CD4-positive, alpha-beta T cell (primary cell): ENCODE data around the gene REC114. TPM values are rescaled to one million over a fixed set of nuclear protein-coding genes. Genes with fewer than 3 reads are reported as not detected.

ENCODE experiments used
- ATAC-seq: fragments of 200-7000 bp; cut with Tn5 transposase; one replicate; pipeline ENCODE4 v1.10.0; 2022; ENCODE audit warnings: mild to moderate bottlenecking; ENCODE audit not compliant: poor library complexity
- CTCF ChIA-PET: fragments of 350-600 bp; sonication (Branson Sonifier 250); formaldehyde crosslinking; loops from one replicate; lab custom pipeline; 2021; ENCODE audit warnings: antibody characterized with exemption, inconsistent platforms; lab: Charles Lee
- POLR2A ChIA-PET: fragments of 350-600 bp; sonication (Branson Sonifier 250); formaldehyde crosslinking; loops from one replicate; lab custom pipeline; 2021; ENCODE audit warnings: antibody characterized with exemption, inconsistent platforms; lab: Charles Lee
- DNase-seq, 14 experiments: peaks; one replicate each; pipeline ENCODE4 v3.0.0-alpha.2; 2013 to 2020; ENCODE audit warnings: mixed read lengths in 2 of 14
- H3K27ac ChIP-seq, 2 donors: one replicate each; pipeline versions ENCODE4 v1.5.1 to v1.7.0; 2013; ENCODE audit warnings: low read length in 2 of 2, low read depth in 1 of 2, mild to moderate bottlenecking in 1 of 2
- H3K27me3 ChIP-seq, 2 experiments: 1 replicate in 1 of 2; 2 replicates in 1 of 2; pipeline versions ENCODE4 v1.6.1 to v1.7.0; 2013; ENCODE audit warnings: low read length in 2 of 2, control low read depth in 1 of 2, mild to moderate bottlenecking in 1 of 2, moderate library complexity in 1 of 2; ENCODE audit not compliant: insufficient read depth in 2 of 2, control insufficient read depth in 1 of 2
- H3K36me3 ChIP-seq: one replicate; pipeline ENCODE4 v1.6.1; 2013; ENCODE audit warnings: low read length, control low read depth; ENCODE audit not compliant: insufficient read depth
- H3K4me1 ChIP-seq: one replicate; pipeline ENCODE4 v1.6.1; 2013; ENCODE audit warnings: low read length, control low read depth; ENCODE audit not compliant: insufficient read depth
- H3K4me3 ChIP-seq: one replicate; pipeline ENCODE4 v1.5.1; 2013; ENCODE audit warnings: mild to moderate bottlenecking, low read length, moderate library complexity
- H3K9me3 ChIP-seq, 2 experiments: 1 replicate in 1 of 2; 2 replicates in 1 of 2; pipeline versions ENCODE4 v1.6.1 to v1.7.0; 2013; ENCODE audit warnings: low read length in 2 of 2, mild to moderate bottlenecking in 2 of 2, control low read depth in 1 of 2, moderate library complexity in 1 of 2; ENCODE audit not compliant: control insufficient read depth in 1 of 2, insufficient read depth in 1 of 2
- H3K27ac Mint-ChIP-seq: one replicate; pipeline ENCODE4 v1.8.0; 2020; ENCODE audit warnings: mixed read lengths
- H3K27me3 Mint-ChIP-seq: one replicate; pipeline ENCODE4 v1.8.0; 2021; ENCODE audit warnings: mixed read lengths
- H3K36me3 Mint-ChIP-seq: one replicate; pipeline ENCODE4 v1.8.0; 2021; ENCODE audit warnings: low read depth, mixed read lengths
- H3K4me1 Mint-ChIP-seq: one replicate; pipeline ENCODE4 v1.8.0; 2021; ENCODE audit warnings: low read depth, mixed read lengths
- H3K4me3 Mint-ChIP-seq: one replicate; pipeline ENCODE4 v1.8.0; 2020; ENCODE audit warnings: mild to moderate bottlenecking, mixed read lengths
- H3K9me3 Mint-ChIP-seq: one replicate; pipeline ENCODE4 v1.8.0; 2020; ENCODE audit warnings: mixed read lengths
- CTCF ChIP-seq: fragments of 200-600 bp; IDR thresholded peaks from one replicate; pipeline ENCODE4 v1.8.0; 2022; ENCODE audit warnings: antibody characterized with exemption, mild to moderate bottlenecking
- intact Hi-C, 2 experiments: fragments of 100-400 bp; cut with DNase I in 1 of 2; cut with micrococcal nuclease in 1 of 2; formaldehyde crosslinking; loops; one replicate each; pipeline versions ENCODE4 v1.15.1 to v1.9.0; 2023 to 2025; cut with DNase I, micrococcal nuclease
- total RNA-seq, 174 experiments: library from RNA in 2 of 174; stranded (reverse) in 2 of 174; gene quantifications; one replicate each; pipeline ENCODE4 v1.2.3 and lab custom pipeline; 2021 to 2026

The REC114 gene
- total RNA-seq, 2 experiments from 2014 or later, result not detected

DNA sequence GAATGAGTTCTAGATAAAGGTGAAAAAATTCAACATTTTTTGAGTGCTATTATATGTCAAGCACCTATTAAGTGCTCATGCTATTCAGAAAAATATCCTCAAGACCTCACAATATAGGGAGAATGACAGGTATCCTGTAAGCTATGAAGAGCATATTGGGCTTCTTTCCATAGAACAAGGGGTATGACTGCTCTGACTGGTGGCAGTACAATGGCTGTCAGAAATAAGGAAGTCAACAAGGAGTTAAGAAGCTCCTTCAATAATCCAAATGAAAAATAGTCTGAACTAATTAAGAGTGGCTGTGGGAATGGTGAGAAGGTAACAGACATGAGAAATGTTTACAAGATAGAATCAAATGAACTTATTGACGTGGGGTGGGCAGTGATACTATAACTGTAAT lies 165.5 kb downstream of the REC114 start:
- ChIA-PET CTCF (no interaction called here), POLR2A (no interaction called here)
- Histone ChIP-seq H3K27me3 (no peaks in the 10 kb centered on the region), H3K27ac (no peak overlapping the region), H3K36me3 (no peaks in the 10 kb centered on the region), H3K4me3 (no peak overlapping the region), H3K4me1 (no peaks in the 10 kb centered on the region), H3K9me3 (no peaks in the 10 kb centered on the region)
- DNase-seq, result no peak
- Mint-ChIP-seq H3K4me1 (peaks cover 53% of the 10 kb centered on the region), H3K27me3 (no peaks in the 10 kb centered on the region), H3K9me3 (no peaks in the 10 kb centered on the region), H3K27ac (no peak overlapping the region), H3K36me3 (peaks cover 11% of the 10 kb centered on the region), H3K4me3 (no peak overlapping the region)
- ATAC-seq, result no peak
- intact Hi-C loops, result no loop called here
- TF ChIP-seq CTCF, result no peak

DNA sequence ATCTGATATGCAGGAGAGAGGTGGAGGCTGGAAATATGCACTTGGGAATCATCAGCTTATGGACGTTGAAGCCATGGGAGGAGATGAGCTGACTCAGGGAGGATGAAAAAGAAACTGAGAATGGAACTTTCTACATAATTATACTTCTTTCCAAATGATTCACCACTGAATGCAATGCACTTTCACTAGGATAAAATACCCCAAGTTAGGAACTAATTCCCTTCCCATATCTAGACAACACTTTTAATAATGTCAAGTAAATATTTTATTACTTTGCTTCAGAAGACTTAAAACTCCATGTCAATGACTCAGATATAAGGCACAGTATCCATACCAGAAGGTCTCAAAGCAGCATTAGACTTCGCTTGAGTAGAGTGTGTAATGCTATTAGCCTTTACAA lies 166.0 kb downstream of the REC114 start:
- H3K27me3 Mint-ChIP-seq, result no peaks in the 10 kb centered on the region
- H3K27ac Mint-ChIP-seq, result no peak overlapping the region
- no peak for TF ChIP-seq CTCF
- ATAC-seq (no peak), DNase-seq (no peak)
- H3K9me3 Mint-ChIP-seq, result no peaks in the 10 kb centered on the region
- ChIA-PET POLR2A (no interaction called here), CTCF (no interaction called here)
- intact Hi-C loops, result no loop called here
- Histone ChIP-seq H3K9me3 (no peaks in the 10 kb centered on the region), H3K27ac (no peak overlapping the region), H3K36me3 (no peaks in the 10 kb centered on the region), H3K4me3 (no peak overlapping the region), H3K27me3 (no peaks in the 10 kb centered on the region), H3K4me1 (no peaks in the 10 kb centered on the region)
- peaks cover 53% of the 10 kb centered on the region for H3K4me1 Mint-ChIP-seq
- H3K36me3 Mint-ChIP-seq, result peaks cover 11% of the 10 kb centered on the region
- no peak overlapping the region for H3K4me3 Mint-ChIP-seq

Other genes with a start within 250 kb of the REC114 start
- gene HCN4, start 74.2 kb upstream of the REC114 start, total RNA-seq, result not detected
- 10 to 100 TPM in 1 of 2 experiments, 1 to 10 TPM in 1; 9.3 to 13.5 TPM for gene NPTN, start 190.2 kb downstream of the REC114 start, total RNA-seq
- gene CD276, start 241.2 kb downstream of the REC114 start, total RNA-seq, result not detected